ENCODE measurements around the gene RTN4RL2. TPM values are rescaled to one million over a fixed set of nuclear protein-coding genes. Genes with fewer than 3 reads are reported as not detected.

The RTN4RL2 gene
- total RNA-seq, 1 experiment from 2014 or later = 5.5 TPM

DNA sequence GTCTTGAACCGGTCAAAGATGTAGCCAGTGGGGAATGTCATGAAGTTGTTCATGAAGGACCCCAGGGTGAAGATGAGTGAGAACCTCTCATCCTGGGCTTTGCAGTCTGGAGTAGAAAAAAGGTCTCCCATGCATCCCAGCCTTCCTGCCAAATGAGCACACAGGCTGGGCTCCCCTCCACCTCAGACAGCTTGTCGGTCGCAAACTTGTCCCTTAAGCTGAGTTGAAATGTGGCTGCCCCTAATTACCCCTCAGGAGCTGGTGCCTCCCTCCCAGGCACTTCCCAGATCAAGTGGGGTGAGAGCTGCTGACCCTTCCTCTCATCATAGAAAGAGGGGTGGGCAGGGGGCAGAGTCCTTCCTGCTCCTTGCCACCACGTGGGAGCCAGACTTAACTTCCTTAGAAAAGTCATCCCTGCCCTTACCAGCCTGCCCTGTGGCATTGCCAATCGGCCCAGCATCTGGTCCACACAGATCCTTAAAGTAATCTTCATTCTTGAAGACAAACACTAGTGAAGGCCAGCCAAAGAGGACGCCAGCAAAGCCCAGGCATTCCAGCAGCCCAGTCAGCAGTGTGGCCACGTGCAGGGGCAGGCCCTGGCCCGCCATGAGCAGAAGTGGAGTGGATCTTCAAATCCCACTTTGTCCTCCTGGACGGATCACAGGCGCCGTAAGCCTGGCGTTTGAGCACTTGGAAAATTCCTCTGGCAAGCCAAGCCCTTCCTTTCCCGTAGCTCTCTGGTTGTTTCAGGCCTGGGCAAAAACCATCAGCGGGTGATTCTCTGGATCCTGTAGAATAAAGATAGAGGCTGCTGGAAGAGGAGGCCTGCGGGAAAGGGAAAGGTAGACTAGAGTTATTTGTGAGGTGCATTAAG lies 34.5 kb upstream of the RTN4RL2 start:
- H3K4me3 Mint-ChIP-seq (ENCODE audit: unreplicated experiment) = no peak overlapping the region
- H3K9me3 Mint-ChIP-seq (ENCODE audit: unreplicated experiment) = no peaks in the 10 kb centered on the region
- H3K27me3 ChIP-seq (replicated peaks; ENCODE audit: control insufficient read depth, insufficient read depth, low read length) = no peaks in the 10 kb centered on the region; the same call in none of the 2 replicates
- H3K27me3 Mint-ChIP-seq (ENCODE audit: insufficient read depth, unreplicated experiment) = peaks cover 7% of the 10 kb centered on the region
- no peaks in the 10 kb centered on the region for H3K4me1 Mint-ChIP-seq (ENCODE audit: low read depth, unreplicated experiment)
- H3K36me3 ChIP-seq (ENCODE audit: control insufficient read depth, insufficient read depth, low read length) = no peaks in the 10 kb centered on the region
- H3K27ac Mint-ChIP-seq (ENCODE audit: unreplicated experiment) = no peak overlapping the region
- no peaks in the 10 kb centered on the region for H3K4me1 ChIP-seq
- intact Hi-C loops (cut with micrococcal nuclease; ENCODE audit: unreplicated experiment) = no loop called here
- no peak for DNase-seq
- H3K9me3 ChIP-seq = no peaks in the 10 kb centered on the region
- POLR2A ChIA-PET = no interaction called here
- no TSS peak for BruUV-seq (replicated peaks)
- CTCF ChIA-PET = no interaction called here
- no peak overlapping the region for H3K4me3 ChIP-seq (ENCODE audit: low read depth, low read length)
- TF ChIP-seq, protein P1, sequence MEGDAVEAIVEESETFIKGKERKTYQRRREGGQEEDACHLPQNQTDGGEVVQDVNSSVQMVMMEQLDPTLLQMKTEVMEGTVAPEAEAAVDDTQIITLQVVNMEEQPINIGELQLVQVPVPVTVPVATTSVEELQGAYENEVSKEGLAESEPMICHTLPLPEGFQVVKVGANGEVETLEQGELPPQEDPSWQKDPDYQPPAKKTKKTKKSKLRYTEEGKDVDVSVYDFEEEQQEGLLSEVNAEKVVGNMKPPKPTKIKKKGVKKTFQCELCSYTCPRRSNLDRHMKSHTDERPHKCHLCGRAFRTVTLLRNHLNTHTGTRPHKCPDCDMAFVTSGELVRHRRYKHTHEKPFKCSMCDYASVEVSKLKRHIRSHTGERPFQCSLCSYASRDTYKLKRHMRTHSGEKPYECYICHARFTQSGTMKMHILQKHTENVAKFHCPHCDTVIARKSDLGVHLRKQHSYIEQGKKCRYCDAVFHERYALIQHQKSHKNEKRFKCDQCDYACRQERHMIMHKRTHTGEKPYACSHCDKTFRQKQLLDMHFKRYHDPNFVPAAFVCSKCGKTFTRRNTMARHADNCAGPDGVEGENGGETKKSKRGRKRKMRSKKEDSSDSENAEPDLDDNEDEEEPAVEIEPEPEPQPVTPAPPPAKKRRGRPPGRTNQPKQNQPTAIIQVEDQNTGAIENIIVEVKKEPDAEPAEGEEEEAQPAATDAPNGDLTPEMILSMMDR (IDR thresholded peaks at IDR 0.05; ENCODE audit: insufficient read depth in 1 of 2, low read depth in 1 of 2, low read length in 1 of 2, severe bottlenecking in 1 of 2, unreplicated experiment in 1 of 2) = no peak
- no peaks in the 10 kb centered on the region for H3K36me3 Mint-ChIP-seq (ENCODE audit: insufficient read depth, unreplicated experiment)

DNA sequence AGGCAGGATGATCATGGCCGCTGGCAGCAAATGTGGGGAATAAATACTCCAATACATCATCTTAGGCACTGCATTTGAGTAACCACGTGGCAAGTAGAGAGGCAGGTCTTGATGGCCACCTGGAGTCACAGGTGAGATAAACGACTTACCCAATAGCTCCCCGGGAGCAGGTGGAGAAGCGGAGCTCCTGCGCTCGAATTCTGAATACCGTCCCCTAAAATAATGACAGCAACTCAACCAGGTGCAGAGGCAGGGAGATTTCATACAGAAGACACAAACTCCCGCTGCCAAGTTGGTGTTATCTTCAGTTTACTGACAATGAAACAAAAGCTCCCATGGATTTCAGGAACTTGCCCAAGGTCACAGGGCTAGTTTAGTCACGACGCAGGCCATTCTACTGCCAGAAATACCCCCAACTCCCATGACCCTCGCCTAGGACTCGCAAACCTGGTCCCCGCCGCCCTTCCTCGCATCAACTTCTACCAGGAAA lies 33.8 kb upstream of the RTN4RL2 start:
- Histone ChIP-seq H3K4me3 (ENCODE audit: low read depth, low read length) (no peak overlapping the region), H3K27me3 (replicated peaks; ENCODE audit: control insufficient read depth, insufficient read depth, low read length) (no peaks in the 10 kb centered on the region; the same call in none of the 2 replicates), H3K36me3 (ENCODE audit: control insufficient read depth, insufficient read depth, low read length) (no peaks in the 10 kb centered on the region), H3K4me1 (no peaks in the 10 kb centered on the region), H3K9me3 (no peaks in the 10 kb centered on the region)
- Mint-ChIP-seq H3K4me3 (ENCODE audit: unreplicated experiment) (no peak overlapping the region), H3K27me3 (ENCODE audit: insufficient read depth, unreplicated experiment) (peaks cover 7% of the 10 kb centered on the region), H3K9me3 (ENCODE audit: unreplicated experiment) (no peaks in the 10 kb centered on the region), H3K27ac (ENCODE audit: unreplicated experiment) (no peak overlapping the region), H3K36me3 (ENCODE audit: insufficient read depth, unreplicated experiment) (no peaks in the 10 kb centered on the region), H3K4me1 (ENCODE audit: low read depth, unreplicated experiment) (no peaks in the 10 kb centered on the region)
- TF ChIP-seq, protein P1 (IDR thresholded peaks at IDR 0.05; ENCODE audit: insufficient read depth in 1 of 2, low read depth in 1 of 2, low read length in 1 of 2, severe bottlenecking in 1 of 2, unreplicated experiment in 1 of 2) = no peak
- ChIA-PET POLR2A (no interaction called here), CTCF (no interaction called here)
- no peak for DNase-seq
- no TSS peak for BruUV-seq (replicated peaks)
- intact Hi-C loops (cut with micrococcal nuclease; ENCODE audit: unreplicated experiment) = no loop called here

DNA sequence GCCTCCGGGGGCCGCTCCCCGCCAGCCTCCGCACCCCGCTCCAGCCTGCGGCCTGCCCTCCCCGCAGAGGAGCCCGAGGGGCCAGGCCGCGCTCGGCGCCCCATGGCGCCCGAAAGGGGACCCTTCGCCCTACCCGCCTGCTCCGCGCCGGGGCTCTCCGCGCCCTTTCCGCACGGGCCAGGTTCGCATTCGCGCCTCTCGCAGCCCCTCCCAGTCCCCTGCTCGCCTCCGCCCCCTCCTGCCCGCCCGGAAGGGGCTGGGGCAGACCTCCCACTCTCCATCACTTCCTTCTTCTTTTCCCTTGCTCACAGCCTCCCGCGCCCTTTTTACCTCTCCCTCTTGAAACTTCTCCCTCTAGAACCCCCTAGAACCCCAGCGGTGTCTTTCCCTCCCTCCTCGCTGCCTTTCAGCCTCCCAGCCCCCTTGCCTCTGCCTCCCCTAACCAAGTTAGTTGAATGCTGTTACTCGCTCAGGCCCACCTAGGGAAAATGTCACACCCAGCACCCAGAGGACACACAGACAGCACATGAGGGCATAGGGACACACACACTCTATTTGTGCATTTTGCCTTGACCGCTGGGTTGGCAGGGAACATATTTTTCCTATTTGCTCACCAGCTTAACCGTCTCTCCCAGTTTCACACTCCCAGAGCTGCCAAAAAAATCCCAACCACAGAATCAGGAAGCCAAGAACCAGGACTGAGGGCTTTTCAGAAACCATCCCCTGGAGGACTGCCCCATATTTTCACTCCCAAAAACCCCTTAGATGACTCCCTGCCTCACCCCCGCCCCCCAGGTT lies 33.2 kb upstream of the RTN4RL2 start, which contains the start of gene SLC43A3:
Gene SLC43A3, minus strand, starts transcription at position 193 of the 798 bp plus-strand sequence. CDS start 949 bp downstream, outside the sequence.
- intact Hi-C loops (cut with micrococcal nuclease; ENCODE audit: unreplicated experiment) = no loop called here
- Histone ChIP-seq H3K36me3 (ENCODE audit: control insufficient read depth, insufficient read depth, low read length) (no peaks in the 10 kb centered on the region), H3K4me1 (no peaks in the 10 kb centered on the region), H3K4me3 (ENCODE audit: low read depth, low read length) (no peak within 1 kb of the TSS), H3K27me3 (replicated peaks; ENCODE audit: control insufficient read depth, insufficient read depth, low read length) (no peaks in the 10 kb centered on the region; the same call in 1 of the 2 replicates), H3K9me3 (no peaks in the 10 kb centered on the region)
- no TSS peak for BruUV-seq (replicated peaks)
- POLR2A ChIA-PET = no interaction called here
- no peaks in the 10 kb centered on the region for H3K4me1 Mint-ChIP-seq (ENCODE audit: low read depth, unreplicated experiment)
- no peaks in the 10 kb centered on the region for H3K9me3 Mint-ChIP-seq (ENCODE audit: unreplicated experiment)
- CTCF ChIA-PET = no interaction called here
- no peaks in the 10 kb centered on the region for H3K36me3 Mint-ChIP-seq (ENCODE audit: insufficient read depth, unreplicated experiment)
- DNase-seq = no peak
- no peak within 1 kb of the TSS for H3K27ac Mint-ChIP-seq (ENCODE audit: unreplicated experiment)
- peaks cover 7% of the 10 kb centered on the region for H3K27me3 Mint-ChIP-seq (ENCODE audit: insufficient read depth, unreplicated experiment)
- H3K4me3 Mint-ChIP-seq (ENCODE audit: unreplicated experiment) = no peak within 1 kb of the TSS
- TF ChIP-seq, protein P1 (IDR thresholded peaks at IDR 0.05; ENCODE audit: insufficient read depth in 1 of 2, low read depth in 1 of 2, low read length in 1 of 2, severe bottlenecking in 1 of 2, unreplicated experiment in 1 of 2) = no peak
